ENCODE results near the gene S100A13. TPM values are rescaled to one million over a fixed set of nuclear protein-coding genes. Genes with fewer than 3 reads are reported as not detected.

Gene S100A13
- total and polyA plus RNA-seq, 10 of the 15 experiments (the other 5 are each of a cell fraction or from before 2014, with no cell fraction given): 5.7 to 30.9 (median 9.1) TPM

DNA sequence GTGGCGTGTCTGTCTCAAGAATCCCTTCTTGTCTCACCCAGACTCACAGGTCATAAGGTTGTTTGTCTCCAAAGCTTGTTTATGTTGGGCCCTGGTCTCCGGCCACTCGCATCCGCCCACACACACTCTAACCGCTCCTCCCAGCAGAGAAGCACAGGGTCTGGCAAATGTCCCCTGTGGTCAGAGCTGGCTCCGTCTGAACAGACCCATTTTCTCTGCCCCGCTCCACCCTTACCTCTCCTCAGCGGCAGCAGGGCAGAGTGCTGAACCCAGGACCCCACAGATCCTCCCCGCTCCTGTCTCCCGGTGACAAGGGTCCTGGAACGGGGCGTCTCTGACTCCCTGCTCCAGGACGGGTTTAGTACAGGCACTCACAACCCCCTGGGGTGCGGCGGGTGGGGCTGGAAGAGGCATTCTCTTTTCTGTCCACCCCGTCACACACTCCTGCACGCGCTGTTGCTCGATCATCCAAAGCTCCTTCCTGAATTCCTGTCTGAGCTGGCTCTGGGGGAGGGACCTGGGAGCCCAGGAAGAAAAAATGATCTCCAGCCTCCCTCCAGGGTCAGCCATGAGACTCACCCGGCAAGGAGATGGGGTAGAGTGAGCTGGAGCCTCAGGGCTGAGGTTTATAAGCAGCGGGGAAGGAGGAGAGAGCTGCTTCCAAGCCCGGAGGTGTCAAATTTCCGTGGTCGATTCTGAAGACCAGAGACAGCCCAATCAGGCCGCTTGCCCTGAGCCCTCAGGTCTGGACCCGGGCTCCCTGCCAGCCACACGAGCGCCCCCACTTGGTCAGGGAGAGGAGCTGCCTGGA lies at the start of gene S100A13 (continued):
- TF ChIP-seq, protein P1, sequence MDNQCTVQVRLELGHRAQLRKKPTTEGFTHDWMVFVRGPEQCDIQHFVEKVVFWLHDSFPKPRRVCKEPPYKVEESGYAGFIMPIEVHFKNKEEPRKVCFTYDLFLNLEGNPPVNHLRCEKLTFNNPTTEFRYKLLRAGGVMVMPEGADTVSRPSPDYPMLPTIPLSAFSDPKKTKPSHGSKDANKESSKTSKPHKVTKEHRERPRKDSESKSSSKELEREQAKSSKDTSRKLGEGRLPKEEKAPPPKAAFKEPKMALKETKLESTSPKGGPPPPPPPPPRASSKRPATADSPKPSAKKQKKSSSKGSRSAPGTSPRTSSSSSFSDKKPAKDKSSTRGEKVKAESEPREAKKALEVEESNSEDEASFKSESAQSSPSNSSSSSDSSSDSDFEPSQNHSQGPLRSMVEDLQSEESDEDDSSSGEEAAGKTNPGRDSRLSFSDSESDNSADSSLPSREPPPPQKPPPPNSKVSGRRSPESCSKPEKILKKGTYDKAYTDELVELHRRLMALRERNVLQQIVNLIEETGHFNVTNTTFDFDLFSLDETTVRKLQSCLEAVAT (IDR thresholded peaks at IDR 0.05): 0 out of 2 replicates have a peak, but pooled peaks have one; percentile 13
- TF ChIP-seq EED (IDR thresholded peaks at IDR 0.05; ENCODE audit: low read depth): peak; percentile 26; the same call in 1 of the 2 replicates
- peak; percentile 41; the same call in 1 of the 2 replicates for TF ChIP-seq RAD21 (IDR thresholded peaks at IDR 0.05; ENCODE audit: insufficient read depth, low read depth, low read length)
- peak in 1 of 2 experiments; percentile 75; a peak in 2 of 3 replicates for TF ChIP-seq EGR1 (IDR thresholded peaks at IDR 0.05; ENCODE audit: borderline replicate concordance in 1 of 2, low read depth in 2 of 2, low read length in 2 of 2)
- TF ChIP-seq, protein P2, sequence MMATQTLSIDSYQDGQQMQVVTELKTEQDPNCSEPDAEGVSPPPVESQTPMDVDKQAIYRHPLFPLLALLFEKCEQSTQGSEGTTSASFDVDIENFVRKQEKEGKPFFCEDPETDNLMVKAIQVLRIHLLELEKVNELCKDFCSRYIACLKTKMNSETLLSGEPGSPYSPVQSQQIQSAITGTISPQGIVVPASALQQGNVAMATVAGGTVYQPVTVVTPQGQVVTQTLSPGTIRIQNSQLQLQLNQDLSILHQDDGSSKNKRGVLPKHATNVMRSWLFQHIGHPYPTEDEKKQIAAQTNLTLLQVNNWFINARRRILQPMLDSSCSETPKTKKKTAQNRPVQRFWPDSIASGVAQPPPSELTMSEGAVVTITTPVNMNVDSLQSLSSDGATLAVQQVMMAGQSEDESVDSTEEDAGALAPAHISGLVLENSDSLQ (IDR thresholded peaks at IDR 0.05): no peak
- TF ChIP-seq ZNF274 (IDR thresholded peaks at IDR 0.05; ENCODE audit: insufficient read depth, insufficient read length): no peak
- no peak for TF ChIP-seq YY1 (IDR thresholded peaks at IDR 0.05; ENCODE audit: low read depth, low read length)
- TF ChIP-seq RUNX3 (IDR thresholded peaks at IDR 0.05; ENCODE audit: low read length): peak; percentile 37; the same call in 1 of the 2 replicates
- no peak for TF ChIP-seq ETV6 (conservative IDR thresholded peaks at IDR 0.05 in 1 of 2, IDR thresholded peaks at IDR 0.05 in 1 of 2; ENCODE audit: borderline replicate concordance in 1 of 2, low read depth in 1 of 2)
- TF ChIP-seq POLR2A (IDR thresholded peaks at IDR 0.05; ENCODE audit: low read depth, low read length): peak; percentile 29; the same call in 1 of the 2 replicates
- no peak for TF ChIP-seq BRCA1 (IDR thresholded peaks at IDR 0.05; ENCODE audit: low read depth, low read length)
